Measurements from ENCODE around the gene CCDC112. TPM values are rescaled to one million over a fixed set of nuclear protein-coding genes. Genes with fewer than 3 reads are reported as not detected.
A peak's percentile ranks its signal among the peaks of the same experiment; 100 is the strongest.

The CCDC112 gene
- total and polyA plus RNA-seq, 9 of the 15 experiments (the other 6 are each of a cell fraction or from before 2014, with no cell fraction given): 3.3 to 15.3 (median 7.4) TPM

GRCh38 chr5:115262321-115263077, 34.0 kb downstream of the CCDC112 start, which contains the start of gene PGGT1B (continued):
- peak; percentile 37; the same call in 1 of the 2 replicates for TF ChIP-seq ZBTB7A (IDR thresholded peaks at IDR 0.05; ENCODE audit: borderline replicate concordance, control insufficient read depth, low read depth, low read length)
- TF ChIP-seq RBFOX2 (IDR thresholded peaks at IDR 0.05; ENCODE audit: low read depth, low read length): peak; percentile 92
- TF ChIP-seq SREBF1 (IDR thresholded peaks at IDR 0.05; ENCODE audit: borderline replicate concordance, low read depth, low read length): no peak
- no peak for TF ChIP-seq MXI1 (IDR thresholded peaks at IDR 0.05; ENCODE audit: low read depth, low read length)
- peak; percentile 65 for TF ChIP-seq HCFC1 (IDR thresholded peaks at IDR 0.05; ENCODE audit: low read depth, low read length)
- no peak for TF ChIP-seq PHB (CRISPR knock-in tag; IDR thresholded peaks at IDR 0.05)
- TF ChIP-seq HSF4 (CRISPR knock-in tag; IDR thresholded peaks at IDR 0.05; ENCODE audit: borderline replicate concordance): no peak
- no peak for TF ChIP-seq MCM3 (IDR thresholded peaks at IDR 0.05)
- TF ChIP-seq HDGF (IDR thresholded peaks at IDR 0.05): no peak
- no peak for TF ChIP-seq ZNF699 (CRISPR knock-in tag; IDR thresholded peaks at IDR 0.05; ENCODE audit: insufficient replicate concordance)
- no peak for TF ChIP-seq ZNF318 (IDR thresholded peaks at IDR 0.05; ENCODE audit: borderline replicate concordance in 1 of 2, low read depth in 1 of 2)
- no peak for TF ChIP-seq BRD9 (IDR thresholded peaks at IDR 0.05; ENCODE audit: low read depth, partially characterized antibody)
- TF ChIP-seq NFYB (IDR thresholded peaks at IDR 0.05; ENCODE audit: extremely low read depth, insufficient read length): no peak
- no peak for TF ChIP-seq ZNF507 (tag; conservative IDR thresholded peaks at IDR 0.05)
- peak; percentile 70; the same call in 1 of the 2 replicates for TF ChIP-seq ESRRA (IDR thresholded peaks at IDR 0.05; ENCODE audit: borderline replicate concordance, low read depth)
- no peak for TF ChIP-seq MED1 (CRISPR knock-in tag; IDR thresholded peaks at IDR 0.05; ENCODE audit: borderline replicate concordance)
- TF ChIP-seq HMG20B (CRISPR knock-in tag; IDR thresholded peaks at IDR 0.05): no peak
- TF ChIP-seq YBX1 (IDR thresholded peaks at IDR 0.05): no peak
- TF ChIP-seq CC2D1A (IDR thresholded peaks at IDR 0.05): 0 out of 2 replicates have a peak, but pooled peaks have one; percentile 8
- TF ChIP-seq CEBPG (CRISPR knock-in tag; IDR thresholded peaks at IDR 0.05): no peak
- no peak for TF ChIP-seq CEBPG (tag; conservative IDR thresholded peaks at IDR 0.05 in 1 of 2, IDR thresholded peaks at IDR 0.05 in 1 of 2)
- TF ChIP-seq C11orf30 (IDR thresholded peaks at IDR 0.05; ENCODE audit: low read depth): peak; percentile 93
- 0 out of 2 replicates have a peak, but pooled peaks have one; percentile 28 for TF ChIP-seq ZNF583 (CRISPR knock-in tag; IDR thresholded peaks at IDR 0.05)

Measured in K562 (cell line).